PC-3 (cell line): ENCODE data around the gene MYLK3. TPM values are rescaled to one million over a fixed set of nuclear protein-coding genes. Genes with fewer than 3 reads are reported as not detected.

Experiments used
- ATAC-seq: fragments of 200-7000 bp; cut with Tn5 transposase; 2 replicates; pipeline ENCODE4 v1.9.1; 2020; ENCODE audit warnings: mild to moderate bottlenecking, moderate library complexity
- BruUV-seq: library from RNA; stranded (reverse); fragments of 400-500 nt; replicated peaks from 2 replicates; lab custom pipeline; 2021; lab: Mats Ljungman, UMichigan
- CTCF ChIA-PET: fragments of 300-600 bp; sonication (Branson Sonifier 250); formaldehyde crosslinking; loops from one replicate; lab custom pipeline; 2022; ENCODE audit warnings: antibody characterized with exemption; lab: Charles Lee
- POLR2A ChIA-PET: fragments of 300-600 bp; sonication (Branson Sonifier 250); formaldehyde crosslinking; loops from one replicate; lab custom pipeline; 2022; ENCODE audit warnings: antibody characterized with exemption; ENCODE audit not compliant: unreplicated experiment; lab: Charles Lee
- DNase-seq: peaks from one replicate; pipeline ENCODE4 v3.0.0-alpha.2; 2015
- H2AFZ ChIP-seq: fragments of 300-600 bp; sonication (generic); 2 replicates; pipeline ENCODE4 v1.6.0; 2016; ENCODE audit warnings: antibody characterized with exemption, low read length
- H3F3A ChIP-seq: fragments of 300-600 bp; sonication (generic); one replicate; pipeline ENCODE4 v1.6.0; 2017; ENCODE audit warnings: antibody characterized with exemption, low read length, control low read depth, mild to moderate bottlenecking; ENCODE audit not compliant: unreplicated experiment
- H3K27ac ChIP-seq: fragments of 300-600 bp; sonication (generic); 2 replicates; pipeline ENCODE4 v1.5.1; 2016; ENCODE audit warnings: mild to moderate bottlenecking, low read length
- H3K27me3 ChIP-seq: fragments of 300-600 bp; sonication (generic); 2 replicates; pipeline ENCODE4 v1.6.1; 2016; ENCODE audit warnings: low read length, mixed read lengths
- H3K36me3 ChIP-seq: fragments of 300-600 bp; sonication (generic); 2 replicates; pipeline ENCODE4 v1.6.1; 2016; ENCODE audit warnings: low read depth, mixed run types, low read length, mixed read lengths
- H3K4me1 ChIP-seq: fragments of 300-600 bp; sonication (generic); 2 replicates; pipeline ENCODE4 v1.5.1; 2016; ENCODE audit warnings: low read length; ENCODE audit not compliant: insufficient read depth
- H3K4me2 ChIP-seq: fragments of 300-600 bp; sonication (generic); 2 replicates; pipeline ENCODE4 v1.6.0; 2016; ENCODE audit warnings: low read length
- H3K4me3 ChIP-seq: fragments of 300-600 bp; sonication (generic); 2 replicates; pipeline ENCODE4 v1.5.1; 2016; ENCODE audit warnings: mild to moderate bottlenecking, low read length, mixed read lengths
- H3K79me2 ChIP-seq: fragments of 300-600 bp; sonication (generic); 2 replicates; pipeline ENCODE4 v1.6.1; 2017; ENCODE audit warnings: low read length, mixed read lengths
- H3K9ac ChIP-seq: fragments of 300-600 bp; sonication (generic); 2 replicates; pipeline ENCODE4 v1.6.0; 2016; ENCODE audit warnings: mild to moderate bottlenecking, low read length
- H3K9me2 ChIP-seq: fragments of 300-600 bp; sonication (generic); replicated peaks from 2 replicates; pipeline ENCODE4 v1.6.1; 2016; ENCODE audit warnings: mixed run types, low read length, mixed read lengths
- H3K9me3 ChIP-seq: fragments of 300-600 bp; sonication (generic); 2 replicates; pipeline ENCODE4 v1.6.1; 2016; ENCODE audit warnings: low read length, mixed read lengths
- H4K20me1 ChIP-seq: fragments of 300-600 bp; sonication (generic); 2 replicates; pipeline ENCODE4 v1.6.1; 2016; ENCODE audit warnings: low read length, mixed read lengths
- CTCF ChIP-seq: fragments of 300-600 bp; sonication (generic); conservative IDR thresholded peaks from 2 replicates; pipeline ENCODE4 v1.5.1; 2017; ENCODE audit warnings: antibody characterized with exemption, low read depth, mild to moderate bottlenecking, low read length
- EZH2 ChIP-seq: fragments of 300-600 bp; sonication (generic); IDR thresholded peaks from one replicate; pipeline ENCODE4 v1.6.1; 2017; ENCODE audit warnings: antibody characterized with exemption, mild to moderate bottlenecking, low read length; ENCODE audit not compliant: unreplicated experiment
- EZH2phosphoT487 ChIP-seq: fragments of 300-600 bp; sonication (generic); IDR thresholded peaks from 2 replicates; pipeline ENCODE4 v1.6.1; 2018; ENCODE audit warnings: mild to moderate bottlenecking, antibody characterized with exemption, low read length, borderline replicate concordance
- intact Hi-C: fragments of 100-400 bp; cut with micrococcal nuclease; formaldehyde crosslinking; loops from 2 replicates; pipeline ENCODE4 v1.9.0; 2023
- total RNA-seq: library from RNA; depleted of rRNA; stranded (reverse); fragments of >200 nt; gene quantifications from 2 replicates; pipeline ENCODE4 v1.2.3, GENCODE V29; 2014

The MYLK3 gene
- total RNA-seq, 1 experiment from 2014 or later = under 0.01 TPM

- Histone ChIP-seq H2AFZ (no peak overlapping the region), H3F3A (no peaks in the 10 kb centered on the region), H3K27me3 (no peaks in the 10 kb centered on the region), H3K9ac (no peak overlapping the region), H3K27ac (no peak overlapping the region), H3K36me3 (no peaks in the 10 kb centered on the region), H3K4me1 (no peaks in the 10 kb centered on the region), H3K9me2 (no peaks in the 10 kb centered on the region), H3K4me3 (no peak overlapping the region), H4K20me1 (no peaks in the 10 kb centered on the region), H3K79me2 (no peaks in the 10 kb centered on the region), H3K9me3 (no peaks in the 10 kb centered on the region), H3K4me2 (no peak overlapping the region)
- ChIA-PET CTCF (no interaction called here), POLR2A (no interaction called here)
- no TSS peak for BruUV-seq
- TF ChIP-seq EZH2 (no peak), EZH2phosphoT487 (no peak), CTCF (no peak)
- DNase-seq (no peak), ATAC-seq (no peak)
- intact Hi-C loops = no loop called here
Observed at GRCh38 chr16:46713634-46714033, 34.5 kb downstream of the MYLK3 start.

GRCh38 chr16:46712911-46713310 is 35.2 kb downstream of the MYLK3 start:
- no TSS peak for BruUV-seq
- intact Hi-C loops = no loop called here
- no peaks in the 10 kb centered on the region for H3K4me1 ChIP-seq
- ChIA-PET POLR2A (no interaction called here), CTCF (no interaction called here)
- H3K36me3 ChIP-seq = no peaks in the 10 kb centered on the region
- no peak overlapping the region for H3K9ac ChIP-seq
- no peak overlapping the region for H2AFZ ChIP-seq
- no peak for ATAC-seq
- no peaks in the 10 kb centered on the region for H3F3A ChIP-seq
- no peak overlapping the region for H3K4me2 ChIP-seq
- TF ChIP-seq CTCF (no peak), EZH2phosphoT487 (no peak), EZH2 (no peak)
- DNase-seq = no peak
- no peaks in the 10 kb centered on the region for H3K9me2 ChIP-seq
- H3K27ac ChIP-seq = no peak overlapping the region
- no peaks in the 10 kb centered on the region for H3K79me2 ChIP-seq
- H3K9me3 ChIP-seq = no peaks in the 10 kb centered on the region
- no peaks in the 10 kb centered on the region for H4K20me1 ChIP-seq
- H3K27me3 ChIP-seq = no peaks in the 10 kb centered on the region
- H3K4me3 ChIP-seq = no peak overlapping the region

- TF ChIP-seq EZH2 (no peak), CTCF (no peak), EZH2phosphoT487 (no peak)
- Histone ChIP-seq H3K4me1 (no peaks in the 10 kb centered on the region), H3K79me2 (no peaks in the 10 kb centered on the region), H3K4me2 (no peak overlapping the region), H2AFZ (no peak overlapping the region), H3F3A (no peaks in the 10 kb centered on the region), H3K9ac (no peak overlapping the region), H3K4me3 (no peak overlapping the region), H3K36me3 (no peaks in the 10 kb centered on the region), H3K9me3 (no peaks in the 10 kb centered on the region), H3K27ac (no peak overlapping the region), H4K20me1 (no peaks in the 10 kb centered on the region), H3K27me3 (no peaks in the 10 kb centered on the region), H3K9me2 (no peaks in the 10 kb centered on the region)
- POLR2A ChIA-PET = no interaction called here
- CTCF ChIA-PET = no interaction called here
- no TSS peak for BruUV-seq
- DNase-seq = no peak
- intact Hi-C loops = no loop called here
- no peak for ATAC-seq
Observed at GRCh38 chr16:46711106-46712058, 36.8 kb downstream of the MYLK3 start.
